Measurements from ENCODE around the gene HAUS8. TPM values are rescaled to one million over a fixed set of nuclear protein-coding genes. Genes with fewer than 3 reads are reported as not detected.
"Not testable (repeated sequence)": the region's sequence is repeated elsewhere in the genome, so short reads cannot be mapped to it uniquely, and the experiment has no call there.

Gene HAUS8
- total RNA-seq, 4 donors from 2014 or later: 4.4 to 13.8 (median 10.3) TPM

GRCh38 chr19:17020385-17020784, 54.9 kb downstream of the HAUS8 start:
- in situ Hi-C loops (cut with MboI; ENCODE audit: low pct_ligation_motif_present in 1 of 4, low pct_unique_long_range_greater_than_20kb in 1 of 4, low sequenced_read_pairs in 3 of 4): no loop called here
- H3K27ac ChIP-seq: no peak overlapping the region

GRCh38 chr19:17014212-17014861, 60.9 kb downstream of the HAUS8 start:
- H3K4me3 ChIP-seq; H3K9me3 ChIP-seq; intact Hi-C loops (cut with DNase I; ENCODE audit: low total_unique reads); H3K27ac ChIP-seq; in situ Hi-C loops (cut with MboI; ENCODE audit: low pct_ligation_motif_present in 1 of 4, low pct_unique_long_range_greater_than_20kb in 1 of 4, low sequenced_read_pairs in 3 of 4); H3K27me3 ChIP-seq; DNase-seq; H3K36me3 ChIP-seq; H3K4me1 ChIP-seq: not testable (repeated sequence)
- 38 to 50% methylated on average over 6 to 9 of the region's 9 CpGs for WGBS, 2 donors (ENCODE audit: low coverage in 1 of 2)

More at GRCh38 chr19:17020385-17020784, 54.9 kb downstream of the HAUS8 start:
- DNase-seq: no peak
- Histone ChIP-seq H3K4me1 (no peaks in the 10 kb centered on the region), H3K9me3 (peaks cover 0 to 4% of the 10 kb centered on the region in 2 donors), H3K27me3 (peaks cover 25% of the 10 kb centered on the region), H3K36me3 (no peaks in the 10 kb centered on the region), H3K4me3 (no peak overlapping the region)
- intact Hi-C loops (cut with DNase I; ENCODE audit: low total_unique reads): no loop called here
- TF ChIP-seq POLR2AphosphoS5 (IDR thresholded peaks at IDR 0.05): no peak
- no peak for TF ChIP-seq EP300 (IDR thresholded peaks at IDR 0.05; ENCODE audit: low read depth)
- TF ChIP-seq POLR2A (IDR thresholded peaks at IDR 0.05): no peak
- TF ChIP-seq CTCF (IDR thresholded peaks at IDR 0.05): no peak

GRCh38 chr19:17011485-17011884, 63.8 kb downstream of the HAUS8 start:
- Histone ChIP-seq H3K4me1 (no peaks in the 10 kb centered on the region), H3K4me3 (no peak overlapping the region), H3K27ac (no peak overlapping the region), H3K36me3 (no peaks in the 10 kb centered on the region), H3K27me3 (peaks cover 7% of the 10 kb centered on the region), H3K9me3 (no peaks in the 10 kb centered on the region)
- in situ Hi-C loops (cut with MboI; ENCODE audit: low pct_ligation_motif_present in 1 of 4, low pct_unique_long_range_greater_than_20kb in 1 of 4, low sequenced_read_pairs in 3 of 4) (no loop called here), intact Hi-C loops (cut with DNase I; ENCODE audit: low total_unique reads) (no loop called here)
- WGBS, 2 donors (ENCODE audit: low coverage in 1 of 2): 81% methylated on average over 16 of the region's 16 CpGs; no CpG with 5 or more reads in 1 of the 2 donors
- no peak for DNase-seq
- TF ChIP-seq EP300 (IDR thresholded peaks at IDR 0.05; ENCODE audit: low read depth) (no peak), POLR2AphosphoS5 (IDR thresholded peaks at IDR 0.05) (no peak), POLR2A (IDR thresholded peaks at IDR 0.05) (no peak), CTCF (IDR thresholded peaks at IDR 0.05) (no peak)

- Histone ChIP-seq H3K4me3 (no peak overlapping the region), H3K4me1 (no peaks in the 10 kb centered on the region), H3K27me3 (peaks cover 4% of the 10 kb centered on the region), H3K27ac (no peak overlapping the region), H3K36me3 (no peaks in the 10 kb centered on the region), H3K9me3 (no peaks in the 10 kb centered on the region)
- DNase-seq: no peak
- in situ Hi-C loops (cut with MboI; ENCODE audit: low pct_ligation_motif_present in 1 of 4, low pct_unique_long_range_greater_than_20kb in 1 of 4, low sequenced_read_pairs in 3 of 4) (no loop called here), intact Hi-C loops (cut with DNase I; ENCODE audit: low total_unique reads) (no loop called here)
- TF ChIP-seq POLR2AphosphoS5 (IDR thresholded peaks at IDR 0.05) (no peak), CTCF (IDR thresholded peaks at IDR 0.05) (no peak), EP300 (IDR thresholded peaks at IDR 0.05; ENCODE audit: low read depth) (no peak), POLR2A (IDR thresholded peaks at IDR 0.05) (no peak)
- 50 to 89% methylated on average over 2 to 3 of the region's 3 CpGs for WGBS, 2 donors (ENCODE audit: low coverage in 1 of 2)
These were observed 68.7 kb downstream of the HAUS8 start for GRCh38 chr19:17006579-17006978.

- intact Hi-C loops (cut with DNase I; ENCODE audit: low total_unique reads) (no loop called here), in situ Hi-C loops (cut with MboI; ENCODE audit: low pct_ligation_motif_present in 1 of 4, low pct_unique_long_range_greater_than_20kb in 1 of 4, low sequenced_read_pairs in 3 of 4) (no loop called here)
- H3K4me3 ChIP-seq: no peak overlapping the region
- no peak overlapping the region for H3K27ac ChIP-seq
- no peaks in the 10 kb centered on the region for H3K4me1 ChIP-seq
- no peaks in the 10 kb centered on the region for H3K36me3 ChIP-seq
- DNase-seq: no peak
- WGBS, 2 donors (ENCODE audit: low coverage in 1 of 2): 33 to 72% methylated on average over 1 to 3 of the region's 3 CpGs
- H3K9me3 ChIP-seq: no peaks in the 10 kb centered on the region
- no peak for TF ChIP-seq EP300 (IDR thresholded peaks at IDR 0.05; ENCODE audit: low read depth)
- peaks cover 4% of the 10 kb centered on the region for H3K27me3 ChIP-seq
These were observed 70.3 kb downstream of the HAUS8 start for GRCh38 chr19:17005000-17005399.
